HG03159 (cell line): ENCODE results near the gene PNMA6E.
"Not testable (repeated sequence)": the region's sequence is repeated elsewhere in the genome, so short reads cannot be mapped to it uniquely, and the experiment has no call there.

Source experiments
- ATAC-seq: cut with Tn5 transposase; IDR thresholded peaks from one replicate; pipeline ENCODE4 v1.9.1; 2021; ENCODE audit warnings: mild to moderate bottlenecking, moderate library complexity; ENCODE audit not compliant: unreplicated experiment

PNMA6E gene

GRCh38 chrX:153387987-153388721 lies 13.0 kb downstream of the PNMA6E start:
- no peak for ATAC-seq

GRCh38 chrX:153387345-153387744 lies 13.8 kb downstream of the PNMA6E start:
- ATAC-seq = no peak

- no peak for ATAC-seq
These were observed 15.1 kb downstream of the PNMA6E start for GRCh38 chrX:153386097-153386496.

- not testable (repeated sequence) for ATAC-seq
These were observed 16.2 kb downstream of the PNMA6E start for GRCh38 chrX:153384973-153385372.

- no peak for ATAC-seq
These were observed 16.8 kb downstream of the PNMA6E start for GRCh38 chrX:153384390-153384789.

GRCh38 chrX:153382563-153383482 lies 18.3 kb downstream of the PNMA6E start:
- no peak for ATAC-seq

- no peak for ATAC-seq
These were observed 19.2 kb downstream of the PNMA6E start for GRCh38 chrX:153381684-153382532.

- no peak for ATAC-seq
These were observed 20.5 kb downstream of the PNMA6E start for GRCh38 chrX:153380691-153381090.

GRCh38 chrX:153379971-153380581 lies 21.1 kb downstream of the PNMA6E start:
- ATAC-seq = no peak

GRCh38 chrX:153379508-153379907 lies 21.6 kb downstream of the PNMA6E start:
- no peak for ATAC-seq

GRCh38 chrX:153378607-153379006 lies 22.5 kb downstream of the PNMA6E start:
- no peak for ATAC-seq

- no peak for ATAC-seq
These were observed 23.4 kb downstream of the PNMA6E start for GRCh38 chrX:153377727-153378126.

- ATAC-seq = no peak
These were observed 25.6 kb downstream of the PNMA6E start for GRCh38 chrX:153375571-153375970.

GRCh38 chrX:153374426-153374825 lies 26.7 kb downstream of the PNMA6E start:
- ATAC-seq = no peak

GRCh38 chrX:153372949-153373348 lies 28.2 kb downstream of the PNMA6E start:
- ATAC-seq = no peak

GRCh38 chrX:153371256-153371655 lies 29.9 kb downstream of the PNMA6E start:
- no peak for ATAC-seq

GRCh38 chrX:153370293-153371055 lies 30.7 kb downstream of the PNMA6E start:
- no peak for ATAC-seq

- no peak for ATAC-seq
These were observed 34.1 kb downstream of the PNMA6E start for GRCh38 chrX:153366878-153367538.

- no peak for ATAC-seq
These were observed 35.0 kb downstream of the PNMA6E start for GRCh38 chrX:153366119-153366518.
